GM19238 (cell line): Measurements from ENCODE around the gene PCYOX1L.
"Not testable (repeated sequence)": the region's sequence is repeated elsewhere in the genome, so short reads cannot be mapped to it uniquely, and the experiment has no call there.

ENCODE experiments used
- DNase-seq: peaks from one replicate; pipeline ENCODE4 v3.0.0; 2011; ENCODE audit warnings: low spot score; ENCODE audit not compliant: insufficient read length

PCYOX1L gene

GRCh38 chr5:149383399-149383798 is 25.6 kb downstream of the PCYOX1L start:
- no peak for DNase-seq

DNA sequence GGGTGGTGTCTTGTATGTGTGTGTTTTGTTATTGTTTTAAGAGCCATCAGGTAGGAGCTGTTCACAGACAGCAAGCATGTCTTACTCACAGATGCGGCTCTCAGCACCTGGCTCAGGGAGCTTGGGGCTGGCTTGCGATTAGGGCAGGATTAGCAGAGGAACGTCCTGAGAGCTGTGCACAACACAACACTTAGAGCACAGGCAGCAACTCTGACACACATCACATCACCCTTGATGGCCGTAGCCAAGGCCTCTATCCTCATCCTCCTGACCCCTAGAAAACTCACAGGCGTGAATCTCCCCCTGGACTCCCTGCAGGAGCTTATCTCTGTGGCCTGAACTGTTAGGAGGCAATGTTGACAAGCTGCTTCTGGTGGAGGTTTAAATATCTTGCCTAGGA is 28.3 kb downstream of the PCYOX1L start:
- no peak for DNase-seq

GRCh38 chr5:149387081-149387631 is 29.3 kb downstream of the PCYOX1L start:
- DNase-seq, result no peak

DNA sequence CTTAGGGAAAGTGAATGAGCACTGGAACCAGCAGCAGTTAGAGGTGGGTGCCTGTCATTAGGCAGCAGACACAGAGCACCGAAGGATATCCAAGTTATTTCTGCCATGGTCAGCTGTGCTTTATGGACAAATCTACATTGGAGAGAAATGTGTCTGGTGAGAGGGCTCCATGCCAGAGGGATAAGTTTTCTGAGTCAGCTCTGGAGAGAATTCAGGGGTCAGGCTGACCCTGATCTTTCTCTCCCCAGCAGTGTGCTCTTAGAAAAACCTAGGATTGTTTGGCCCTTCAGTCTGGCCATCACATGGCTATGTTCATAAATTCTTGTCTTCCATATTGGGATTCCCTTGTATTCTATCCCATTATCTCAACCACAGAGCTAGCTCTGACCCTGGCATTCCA is 30.1 kb downstream of the PCYOX1L start:
- DNase-seq, result no peak

DNA sequence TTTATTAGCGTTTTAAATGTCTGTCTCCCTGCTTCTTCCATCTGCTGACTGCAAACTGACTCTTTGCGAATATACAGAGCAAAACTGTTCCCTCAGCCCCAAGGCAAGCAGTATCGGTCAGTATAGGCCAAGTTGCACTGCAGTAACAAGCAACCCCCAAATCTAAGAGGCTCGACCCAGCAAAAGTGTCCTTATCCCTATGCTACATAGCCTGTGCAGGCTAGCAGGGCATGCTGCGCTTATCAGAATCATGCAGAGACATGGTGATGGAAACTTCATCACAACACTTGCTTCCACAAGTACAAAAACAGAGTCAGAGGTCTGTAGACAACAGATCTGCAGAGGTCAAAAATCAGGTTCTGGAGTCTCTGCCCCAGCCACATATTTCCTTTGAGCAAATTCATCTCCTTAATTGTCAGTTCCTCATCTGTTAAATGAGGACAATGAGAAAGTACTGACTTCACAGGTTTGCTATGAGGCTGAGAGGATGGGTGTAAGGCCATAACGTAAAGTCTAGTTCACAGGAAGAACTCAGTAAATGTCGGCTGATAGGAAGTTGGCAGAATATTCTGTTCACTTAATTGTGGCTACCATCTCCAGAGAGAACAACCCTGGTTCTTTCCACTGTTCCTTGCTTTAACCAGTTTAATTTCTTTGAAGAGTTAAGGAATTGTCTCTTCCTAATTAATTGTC is 30.8 kb downstream of the PCYOX1L start:
- no peak for DNase-seq

GRCh38 chr5:149389552-149390495 is 32.0 kb downstream of the PCYOX1L start:
- no peak for DNase-seq

- not testable (repeated sequence) for DNase-seq
Measured at GRCh38 chr5:149391076-149391475, 33.2 kb downstream of the PCYOX1L start.

DNA sequence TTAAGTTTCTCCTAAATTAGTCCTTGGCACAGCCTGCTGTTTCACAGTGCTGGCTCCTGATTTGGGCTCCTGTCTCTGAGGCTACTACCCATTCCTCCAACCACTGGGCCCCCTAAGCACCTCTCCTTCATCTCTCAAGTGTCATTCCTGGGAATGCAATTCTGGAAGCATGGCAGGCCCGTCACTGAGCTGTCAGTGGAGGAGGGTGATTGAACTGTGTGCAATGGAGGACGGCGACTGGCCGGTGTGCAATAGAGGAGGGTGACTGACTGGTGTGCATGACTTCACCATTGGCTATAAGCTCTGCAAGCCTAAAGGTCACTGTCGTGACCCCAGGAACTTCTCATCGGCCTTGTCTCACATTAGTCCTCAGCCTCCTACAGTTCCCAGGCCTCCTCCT is 33.7 kb downstream of the PCYOX1L start:
- DNase-seq, result no peak

DNA sequence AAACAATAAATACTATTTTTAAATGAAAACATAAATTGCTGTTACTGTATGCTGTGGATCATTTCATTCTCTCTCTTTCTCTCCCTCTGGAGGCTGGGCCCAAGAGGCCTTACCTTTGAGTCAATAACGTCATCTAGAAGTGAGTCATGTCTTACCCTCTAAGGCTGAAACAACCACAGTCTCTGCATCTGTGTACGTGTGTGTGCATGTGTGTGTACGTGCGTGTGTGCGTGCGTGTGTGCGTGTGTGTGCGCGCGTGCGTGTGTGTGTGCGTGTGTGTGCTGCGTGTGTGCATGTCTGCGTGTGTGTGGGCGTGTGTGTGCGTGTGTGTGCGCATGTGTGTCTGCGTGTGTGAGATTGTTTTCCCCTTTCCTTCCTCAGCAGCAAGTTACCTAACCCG is 34.9 kb downstream of the PCYOX1L start:
- DNase-seq, result no peak

DNA sequence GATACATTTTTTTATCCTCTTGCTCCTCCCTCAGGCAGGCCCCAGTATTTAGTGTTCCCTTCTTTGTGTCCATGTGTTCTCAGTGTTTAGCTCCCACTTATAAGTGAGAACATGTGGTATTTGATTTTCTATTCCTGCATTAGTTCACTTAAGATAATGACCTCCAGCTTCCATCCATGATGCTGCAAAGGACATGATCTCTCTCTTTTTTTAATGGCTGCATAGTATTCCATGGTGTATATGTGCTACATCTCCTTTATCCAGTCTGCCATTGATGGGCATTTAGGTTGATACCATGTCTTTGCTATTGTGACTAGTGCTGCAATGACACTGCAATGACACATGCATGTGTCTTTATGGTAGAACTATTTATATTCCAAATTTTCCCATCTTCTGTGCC is 37.1 kb downstream of the PCYOX1L start:
- DNase-seq, result not testable (repeated sequence)

DNA sequence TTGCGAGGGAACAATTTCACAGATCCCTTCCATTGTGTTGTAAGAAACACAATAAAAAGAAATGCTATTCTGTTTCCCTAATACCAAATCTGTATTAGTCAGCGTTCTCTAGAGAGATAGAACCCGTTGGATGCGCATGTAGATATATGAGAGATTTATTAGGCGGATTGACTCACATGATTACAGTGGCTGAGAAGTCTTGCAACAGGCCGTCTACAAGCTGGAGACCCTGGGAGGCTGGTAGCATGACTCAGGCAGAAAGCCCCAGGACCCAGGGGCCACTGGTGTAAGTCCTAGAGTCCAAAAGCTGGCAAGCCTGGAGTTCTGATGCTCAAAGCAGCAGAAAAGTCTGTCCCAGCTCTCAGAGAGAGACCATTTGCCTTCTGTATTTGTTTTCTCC is 39.7 kb downstream of the PCYOX1L start:
- DNase-seq, result no peak

- not testable (repeated sequence) for DNase-seq
Measured at GRCh38 chr5:149398747-149399266, 41.0 kb downstream of the PCYOX1L start.

GRCh38 chr5:149399775-149400174 is 41.9 kb downstream of the PCYOX1L start:
- DNase-seq, result no peak

- no peak for DNase-seq
Measured at GRCh38 chr5:149400304-149400703, 42.5 kb downstream of the PCYOX1L start.

GRCh38 chr5:149401051-149401450 is 43.2 kb downstream of the PCYOX1L start:
- no peak for DNase-seq

DNA sequence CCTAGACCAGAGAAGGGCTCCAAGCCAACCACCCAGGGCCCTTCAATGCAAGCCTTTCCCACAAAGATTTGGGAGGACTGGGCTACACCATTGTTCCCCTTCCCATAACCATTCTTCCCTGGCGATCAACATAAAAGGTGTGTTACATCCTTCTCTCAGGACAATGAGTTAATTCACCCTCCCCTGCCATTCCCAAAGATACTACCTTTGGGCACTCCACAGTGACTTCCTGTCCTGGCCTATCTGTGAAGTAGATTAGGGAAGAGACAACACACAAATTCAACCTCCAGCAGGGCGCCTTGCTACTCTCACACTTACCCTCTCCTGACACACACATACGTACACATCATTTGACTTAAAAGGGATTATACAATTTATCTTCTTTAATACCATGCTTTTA is 44.4 kb downstream of the PCYOX1L start:
- no peak for DNase-seq

DNA sequence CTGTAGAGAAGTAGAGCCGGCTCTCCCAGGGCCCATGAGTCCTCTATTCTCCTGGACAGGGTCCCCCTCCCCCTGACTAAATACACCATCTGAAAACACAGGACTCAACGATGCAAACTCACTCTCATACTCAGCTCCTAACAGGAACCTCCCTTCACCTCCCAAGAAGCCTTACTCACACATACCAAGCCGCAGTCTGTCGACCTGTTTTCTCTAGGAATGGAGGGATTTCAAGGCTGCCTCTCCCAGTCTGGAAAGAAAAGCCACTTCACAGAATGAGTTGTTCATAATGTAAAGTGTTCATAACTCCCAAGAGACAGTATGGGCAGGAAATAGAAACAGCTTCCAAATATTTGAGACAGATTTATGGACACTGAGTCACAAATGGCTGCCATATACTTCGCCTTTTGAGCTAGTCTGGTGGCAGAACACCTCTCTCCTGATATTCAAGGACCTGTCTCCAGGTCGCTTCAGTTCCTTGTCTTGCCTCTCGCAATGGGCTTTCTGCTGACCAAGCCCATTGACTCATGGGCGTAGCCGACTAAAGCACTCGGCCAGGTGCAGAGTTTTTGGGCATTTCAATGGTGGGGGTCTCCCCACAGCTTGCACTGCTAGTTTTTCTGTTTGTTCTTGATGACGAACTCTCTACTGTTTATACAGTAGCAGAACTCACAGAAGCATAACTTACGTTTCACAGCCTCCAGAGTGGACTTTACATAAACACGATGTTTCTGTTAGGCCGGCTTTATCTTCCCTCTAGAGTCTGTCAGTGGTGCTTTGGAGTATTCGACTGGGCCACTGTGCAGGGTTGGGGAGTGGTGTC is 46.3 kb downstream of the PCYOX1L start:
- DNase-seq, result no peak

GRCh38 chr5:149404746-149405549 is 47.1 kb downstream of the PCYOX1L start:
- DNase-seq, result no peak

DNA sequence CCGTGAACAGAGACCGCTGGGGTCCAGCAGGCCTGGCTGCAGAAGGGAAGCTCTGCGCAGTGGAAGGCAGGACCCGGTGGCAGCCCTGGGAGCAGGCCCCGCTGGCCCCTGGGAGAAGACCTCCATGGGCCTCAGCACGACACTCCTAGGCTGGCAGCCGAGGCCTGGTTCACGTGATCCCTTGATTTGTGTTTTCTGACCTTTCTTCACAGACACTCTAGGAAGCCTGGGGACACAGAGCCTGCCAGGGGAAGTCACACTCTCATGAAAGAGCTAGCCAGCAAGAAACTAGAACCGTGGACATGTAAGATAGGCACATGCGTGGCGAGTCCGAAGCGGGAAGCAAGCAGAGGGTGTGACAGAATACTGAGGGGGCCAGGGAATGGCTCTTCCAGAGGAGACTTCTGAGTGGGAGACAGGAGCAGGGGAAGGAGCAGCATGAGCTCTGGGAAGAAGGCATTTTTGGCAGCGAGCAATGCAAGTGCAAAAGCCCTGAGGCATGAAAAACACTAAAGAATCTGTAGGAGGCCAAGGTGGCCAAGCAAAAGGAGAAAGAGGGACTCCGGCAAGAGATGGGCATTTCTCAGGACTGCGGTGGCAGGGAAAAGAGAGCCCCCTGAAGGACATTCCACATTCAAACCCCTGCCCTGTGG is 47.8 kb downstream of the PCYOX1L start:
- DNase-seq, result no peak
